GM23338 (cell line): ENCODE results near the gene PIK3R4. TPM values are rescaled to one million over a fixed set of nuclear protein-coding genes. Genes with fewer than 3 reads are reported as not detected.

Experiments
- ATAC-seq: fragments of 200-7000 bp; cut with Tn5 transposase; 3 replicates; pipeline ENCODE4 v1.9.1; 2020
- DNase-seq: peaks from one replicate; pipeline ENCODE4 v3.0.0-alpha.2; 2015; ENCODE audit warnings: low spot score
- H2AFZ ChIP-seq: fragments of 200-600 bp; sonication (generic); 2 replicates; pipeline ENCODE4 v1.8.0; 2016; ENCODE audit warnings: antibody characterized with exemption, mild to moderate bottlenecking, moderate library complexity
- H3F3A ChIP-seq: fragments of 200-600 bp; sonication (generic); replicated peaks from 2 replicates; pipeline ENCODE4 v1.8.0; 2017; ENCODE audit warnings: antibody characterized with exemption, mixed run types, low read depth
- H3K27ac ChIP-seq: fragments of 200-600 bp; sonication (generic); 2 replicates; pipeline ENCODE4 v1.6.1; 2016; ENCODE audit warnings: low read depth
- H3K27me3 ChIP-seq: fragments of 200-600 bp; sonication (generic); 2 replicates; pipeline ENCODE4 v1.8.0; 2016; ENCODE audit warnings: mild to moderate bottlenecking, mixed run types, moderate library complexity; ENCODE audit not compliant: insufficient read depth
- H3K36me3 ChIP-seq: fragments of 200-600 bp; sonication (generic); 2 replicates; pipeline ENCODE4 v1.8.0; 2016; ENCODE audit warnings: mild to moderate bottlenecking; ENCODE audit not compliant: insufficient read depth
- H3K4me1 ChIP-seq: fragments of 200-600 bp; sonication (generic); 2 replicates; pipeline ENCODE4 v1.8.0; 2016; ENCODE audit warnings: mild to moderate bottlenecking, moderate library complexity; ENCODE audit not compliant: insufficient read depth
- H3K4me2 ChIP-seq: fragments of 200-600 bp; sonication (generic); 2 replicates; pipeline ENCODE4 v1.7.1; 2017; ENCODE audit warnings: mixed run types
- H3K4me3 ChIP-seq: fragments of 200-600 bp; sonication (generic); 2 replicates; pipeline ENCODE4 v1.6.1; 2016; ENCODE audit warnings: mixed run types
- H3K79me2 ChIP-seq: fragments of 200-600 bp; sonication (generic); replicated peaks from 2 replicates; pipeline ENCODE4 v1.8.0; 2017; ENCODE audit warnings: mild to moderate bottlenecking; ENCODE audit not compliant: insufficient read depth
- H3K9me2 ChIP-seq: fragments of 200-600 bp; sonication (generic); 2 replicates; pipeline ENCODE4 v1.8.0; 2017; ENCODE audit not compliant: insufficient read depth
- H4K20me1 ChIP-seq: fragments of 200-600 bp; sonication (generic); replicated peaks from 2 replicates; pipeline ENCODE4 v1.8.0; 2017; ENCODE audit warnings: mild to moderate bottlenecking; ENCODE audit not compliant: insufficient read depth
- H3K27ac Mint-ChIP-seq: 2 replicates; pipeline ENCODE4 v1.8.0; 2020; ENCODE audit warnings: inconsistent platforms, mild to moderate bottlenecking, moderate library complexity, mixed read lengths
- H3K27me3 Mint-ChIP-seq: 3 replicates; pipeline ENCODE4 v1.8.0; 2022; ENCODE audit warnings: low read depth, mild to moderate bottlenecking, moderate library complexity, mixed read lengths, inconsistent platforms; ENCODE audit not compliant: insufficient read depth, poor library complexity
- H3K36me3 Mint-ChIP-seq: 3 replicates; pipeline ENCODE4 v1.8.0; 2021; ENCODE audit warnings: low read depth, mild to moderate bottlenecking, inconsistent platforms, moderate library complexity, mixed read lengths
- H3K4me1 Mint-ChIP-seq: 3 replicates; pipeline ENCODE4 v1.8.0; 2020; ENCODE audit warnings: mild to moderate bottlenecking, inconsistent platforms, mixed read lengths
- H3K4me3 Mint-ChIP-seq: 3 replicates; pipeline ENCODE4 v1.8.0; 2021; ENCODE audit warnings: moderate library complexity, mild to moderate bottlenecking, inconsistent platforms, mixed read lengths
- H3K9me3 Mint-ChIP-seq: 3 replicates; pipeline ENCODE4 v1.8.0; 2020; ENCODE audit warnings: moderate library complexity, mild to moderate bottlenecking, inconsistent platforms, mixed read lengths
- CREB1 ChIP-seq: fragments of 250-450 bp; sonication (Bioruptor Pico); IDR thresholded peaks from 2 replicates; pipeline ENCODE4 v1.5.0; 2020; ENCODE audit warnings: low read depth, mild to moderate bottlenecking, moderate library complexity
- EZH2 ChIP-seq: fragments of 200-600 bp; sonication (generic); IDR thresholded peaks from one replicate; pipeline ENCODE4 v1.8.0; 2017; ENCODE audit warnings: antibody characterized with exemption, mild to moderate bottlenecking, low read depth; ENCODE audit not compliant: unreplicated experiment
- EZH2phosphoT487 ChIP-seq: fragments of 200-600 bp; sonication (generic); IDR thresholded peaks from one replicate; pipeline ENCODE4 v1.8.1; 2018; ENCODE audit warnings: antibody characterized with exemption; ENCODE audit not compliant: unreplicated experiment
- JUNB ChIP-seq: IDR thresholded peaks from one replicate; pipeline ENCODE4 v1.6.1; 2016; ENCODE audit warnings: antibody characterized with exemption; ENCODE audit not compliant: unreplicated experiment
- NANOG ChIP-seq: IDR thresholded peaks from 2 replicates; pipeline ENCODE4 v1.6.1; 2016; ENCODE audit warnings: antibody characterized with exemption, borderline replicate concordance
- POLR2AphosphoS5 ChIP-seq: IDR thresholded peaks from 2 replicates; pipeline ENCODE4 v1.6.1; 2016; ENCODE audit warnings: antibody characterized with exemption, low read depth
- STAT1 ChIP-seq: IDR thresholded peaks from one replicate; pipeline ENCODE4 v1.6.1; 2016; ENCODE audit warnings: antibody characterized with exemption; ENCODE audit not compliant: unreplicated experiment
- ZNF114 ChIP-seq: fragments of 250-450 bp; sonication (Bioruptor Pico); IDR thresholded peaks from 2 replicates; pipeline ENCODE4 v1.5.0; 2020; ENCODE audit warnings: mild to moderate bottlenecking, moderate library complexity
- ZNF331 ChIP-seq: fragments of 250-450 bp; sonication (Bioruptor Pico); IDR thresholded peaks from 2 replicates; pipeline ENCODE4 v1.5.0; 2020; ENCODE audit warnings: low read depth, mild to moderate bottlenecking, moderate library complexity
- polyA plus RNA-seq: library from polyadenylated mRNA; unstranded; fragments of >200 nt; fragmentation: Nextera tagmentation; extraction: Ambion mirVana; gene quantifications from 2 replicates; pipeline ENCODE4 v1.2.1, GENCODE V29; 2016
- total RNA-seq: library from RNA; depleted of rRNA; stranded (reverse); fragments of >200 nt; shearing (Covaris generic); gene quantifications from 2 replicates; pipeline ENCODE4 v1.2.3, GENCODE V29; 2014
- TF ChIP-seq, protein P1 (sequence below): IDR thresholded peaks from one replicate; pipeline ENCODE4 v1.6.1; 2018; ENCODE audit warnings: antibody characterized with exemption; ENCODE audit not compliant: unreplicated experiment
- TF ChIP-seq, protein P2 (sequence below): fragments of 250-450 bp; sonication (Bioruptor Pico); IDR thresholded peaks from 2 replicates; pipeline ENCODE4 v1.5.0; 2020; ENCODE audit warnings: mild to moderate bottlenecking, moderate library complexity
- TF ChIP-seq, protein P3 (sequence below), 2 experiments: fragments of 200-600 bp in 1 of 2; sonication (generic) in 1 of 2; conservative IDR thresholded peaks; 2 replicates each; pipeline versions ENCODE4 v1.5.1 to v1.6.1; 2016 to 2017; ENCODE audit warnings: antibody characterized with exemption in 2 of 2, low read depth in 2 of 2, mild to moderate bottlenecking in 2 of 2, moderate library complexity in 1 of 2
- TF ChIP-seq, protein P4 (sequence below): IDR thresholded peaks from 2 replicates; pipeline ENCODE4 v1.6.1; 2016; ENCODE audit warnings: antibody characterized with exemption

Gene PIK3R4
- total and polyA plus RNA-seq, 2 experiments from 2014 or later = 48.8 to 65.1 TPM

DNA sequence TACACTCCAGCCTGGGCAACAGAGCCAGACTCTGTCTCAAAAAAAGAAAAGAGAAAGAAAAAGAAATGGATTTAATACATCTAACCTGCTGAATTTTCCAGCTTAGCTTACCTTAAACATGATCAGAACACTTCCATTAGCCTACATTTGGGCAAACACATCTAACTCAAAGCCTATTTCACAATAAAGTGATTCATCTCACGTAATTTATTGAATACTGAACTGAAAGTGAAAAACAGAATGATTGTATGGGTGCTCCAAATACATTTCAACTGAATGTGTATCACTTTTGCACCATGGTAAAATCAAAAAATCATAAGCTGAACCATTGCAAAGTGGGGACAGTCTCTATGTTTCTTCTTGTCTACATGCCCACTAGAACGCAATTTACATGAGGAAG lies 9.0 kb downstream of the PIK3R4 start:
- DNase-seq (no peak), ATAC-seq (no peak)
- Mint-ChIP-seq H3K9me3 (no peaks in the 10 kb centered on the region), H3K27me3 (no peaks in the 10 kb centered on the region), H3K4me1 (peaks cover 2% of the 10 kb centered on the region; the same call in 1 of the 3 replicates), H3K27ac (no peak overlapping the region), H3K36me3 (peaks cover 17% of the 10 kb centered on the region; the same call in 2 of the 3 replicates), H3K4me3 (no peak overlapping the region)
- TF ChIP-seq, protein P1, sequence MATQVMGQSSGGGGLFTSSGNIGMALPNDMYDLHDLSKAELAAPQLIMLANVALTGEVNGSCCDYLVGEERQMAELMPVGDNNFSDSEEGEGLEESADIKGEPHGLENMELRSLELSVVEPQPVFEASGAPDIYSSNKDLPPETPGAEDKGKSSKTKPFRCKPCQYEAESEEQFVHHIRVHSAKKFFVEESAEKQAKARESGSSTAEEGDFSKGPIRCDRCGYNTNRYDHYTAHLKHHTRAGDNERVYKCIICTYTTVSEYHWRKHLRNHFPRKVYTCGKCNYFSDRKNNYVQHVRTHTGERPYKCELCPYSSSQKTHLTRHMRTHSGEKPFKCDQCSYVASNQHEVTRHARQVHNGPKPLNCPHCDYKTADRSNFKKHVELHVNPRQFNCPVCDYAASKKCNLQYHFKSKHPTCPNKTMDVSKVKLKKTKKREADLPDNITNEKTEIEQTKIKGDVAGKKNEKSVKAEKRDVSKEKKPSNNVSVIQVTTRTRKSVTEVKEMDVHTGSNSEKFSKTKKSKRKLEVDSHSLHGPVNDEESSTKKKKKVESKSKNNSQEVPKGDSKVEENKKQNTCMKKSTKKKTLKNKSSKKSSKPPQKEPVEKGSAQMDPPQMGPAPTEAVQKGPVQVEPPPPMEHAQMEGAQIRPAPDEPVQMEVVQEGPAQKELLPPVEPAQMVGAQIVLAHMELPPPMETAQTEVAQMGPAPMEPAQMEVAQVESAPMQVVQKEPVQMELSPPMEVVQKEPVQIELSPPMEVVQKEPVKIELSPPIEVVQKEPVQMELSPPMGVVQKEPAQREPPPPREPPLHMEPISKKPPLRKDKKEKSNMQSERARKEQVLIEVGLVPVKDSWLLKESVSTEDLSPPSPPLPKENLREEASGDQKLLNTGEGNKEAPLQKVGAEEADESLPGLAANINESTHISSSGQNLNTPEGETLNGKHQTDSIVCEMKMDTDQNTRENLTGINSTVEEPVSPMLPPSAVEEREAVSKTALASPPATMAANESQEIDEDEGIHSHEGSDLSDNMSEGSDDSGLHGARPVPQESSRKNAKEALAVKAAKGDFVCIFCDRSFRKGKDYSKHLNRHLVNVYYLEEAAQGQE = no peak
- TF ChIP-seq EZH2 (no peak), ZNF114 (CRISPR knock-in tag) (no peak), JUNB (no peak), STAT1 (no peak), EZH2phosphoT487 (no peak), ZNF331 (CRISPR knock-in tag) (no peak), POLR2AphosphoS5 (no peak), NANOG (no peak), CREB1 (CRISPR knock-in tag) (no peak)
- TF ChIP-seq, protein P2, sequence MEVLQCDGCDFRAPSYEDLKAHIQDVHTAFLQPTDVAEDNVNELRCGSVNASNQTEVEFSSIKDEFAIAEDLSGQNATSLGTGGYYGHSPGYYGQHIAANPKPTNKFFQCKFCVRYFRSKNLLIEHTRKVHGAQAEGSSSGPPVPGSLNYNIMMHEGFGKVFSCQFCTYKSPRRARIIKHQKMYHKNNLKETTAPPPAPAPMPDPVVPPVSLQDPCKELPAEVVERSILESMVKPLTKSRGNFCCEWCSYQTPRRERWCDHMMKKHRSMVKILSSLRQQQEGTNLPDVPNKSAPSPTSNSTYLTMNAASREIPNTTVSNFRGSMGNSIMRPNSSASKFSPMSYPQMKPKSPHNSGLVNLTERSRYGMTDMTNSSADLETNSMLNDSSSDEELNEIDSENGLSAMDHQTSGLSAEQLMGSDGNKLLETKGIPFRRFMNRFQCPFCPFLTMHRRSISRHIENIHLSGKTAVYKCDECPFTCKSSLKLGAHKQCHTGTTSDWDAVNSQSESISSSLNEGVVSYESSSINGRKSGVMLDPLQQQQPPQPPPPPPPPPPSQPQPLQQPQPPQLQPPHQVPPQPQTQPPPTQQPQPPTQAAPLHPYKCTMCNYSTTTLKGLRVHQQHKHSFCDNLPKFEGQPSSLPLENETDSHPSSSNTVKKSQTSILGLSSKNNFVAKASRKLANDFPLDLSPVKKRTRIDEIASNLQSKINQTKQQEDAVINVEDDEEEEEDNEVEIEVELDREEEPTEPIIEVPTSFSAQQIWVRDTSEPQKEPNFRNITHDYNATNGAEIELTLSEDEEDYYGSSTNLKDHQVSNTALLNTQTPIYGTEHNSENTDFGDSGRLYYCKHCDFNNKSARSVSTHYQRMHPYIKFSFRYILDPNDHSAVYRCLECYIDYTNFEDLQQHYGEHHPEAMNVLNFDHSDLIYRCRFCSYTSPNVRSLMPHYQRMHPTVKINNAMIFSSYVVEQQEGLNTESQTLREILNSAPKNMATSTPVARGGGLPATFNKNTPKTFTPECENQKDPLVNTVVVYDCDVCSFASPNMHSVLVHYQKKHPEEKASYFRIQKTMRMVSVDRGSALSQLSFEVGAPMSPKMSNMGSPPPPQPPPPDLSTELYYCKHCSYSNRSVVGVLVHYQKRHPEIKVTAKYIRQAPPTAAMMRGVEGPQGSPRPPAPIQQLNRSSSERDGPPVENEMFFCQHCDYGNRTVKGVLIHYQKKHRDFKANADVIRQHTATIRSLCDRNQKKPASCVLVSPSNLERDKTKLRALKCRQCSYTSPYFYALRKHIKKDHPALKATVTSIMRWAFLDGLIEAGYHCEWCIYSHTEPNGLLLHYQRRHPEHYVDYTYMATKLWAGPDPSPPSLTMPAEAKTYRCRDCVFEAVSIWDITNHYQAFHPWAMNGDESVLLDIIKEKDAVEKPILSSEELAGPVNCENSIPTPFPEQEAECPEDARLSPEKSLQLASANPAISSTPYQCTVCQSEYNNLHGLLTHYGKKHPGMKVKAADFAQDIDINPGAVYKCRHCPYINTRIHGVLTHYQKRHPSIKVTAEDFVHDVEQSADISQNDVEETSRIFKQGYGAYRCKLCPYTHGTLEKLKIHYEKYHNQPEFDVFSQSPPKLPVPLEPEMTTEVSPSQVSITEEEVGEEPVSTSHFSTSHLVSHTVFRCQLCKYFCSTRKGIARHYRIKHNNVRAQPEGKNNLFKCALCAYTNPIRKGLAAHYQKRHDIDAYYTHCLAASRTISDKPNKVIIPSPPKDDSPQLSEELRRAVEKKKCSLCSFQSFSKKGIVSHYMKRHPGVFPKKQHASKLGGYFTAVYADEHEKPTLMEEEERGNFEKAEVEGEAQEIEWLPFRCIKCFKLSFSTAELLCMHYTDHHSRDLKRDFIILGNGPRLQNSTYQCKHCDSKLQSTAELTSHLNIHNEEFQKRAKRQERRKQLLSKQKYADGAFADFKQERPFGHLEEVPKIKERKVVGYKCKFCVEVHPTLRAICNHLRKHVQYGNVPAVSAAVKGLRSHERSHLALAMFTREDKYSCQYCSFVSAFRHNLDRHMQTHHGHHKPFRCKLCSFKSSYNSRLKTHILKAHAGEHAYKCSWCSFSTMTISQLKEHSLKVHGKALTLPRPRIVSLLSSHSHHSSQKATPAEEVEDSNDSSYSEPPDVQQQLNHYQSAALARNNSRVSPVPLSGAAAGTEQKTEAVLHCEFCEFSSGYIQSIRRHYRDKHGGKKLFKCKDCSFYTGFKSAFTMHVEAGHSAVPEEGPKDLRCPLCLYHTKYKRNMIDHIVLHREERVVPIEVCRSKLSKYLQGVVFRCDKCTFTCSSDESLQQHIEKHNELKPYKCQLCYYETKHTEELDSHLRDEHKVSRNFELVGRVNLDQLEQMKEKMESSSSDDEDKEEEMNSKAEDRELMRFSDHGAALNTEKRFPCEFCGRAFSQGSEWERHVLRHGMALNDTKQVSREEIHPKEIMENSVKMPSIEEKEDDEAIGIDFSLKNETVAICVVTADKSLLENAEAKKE = no peak
- TF ChIP-seq, protein P3, sequence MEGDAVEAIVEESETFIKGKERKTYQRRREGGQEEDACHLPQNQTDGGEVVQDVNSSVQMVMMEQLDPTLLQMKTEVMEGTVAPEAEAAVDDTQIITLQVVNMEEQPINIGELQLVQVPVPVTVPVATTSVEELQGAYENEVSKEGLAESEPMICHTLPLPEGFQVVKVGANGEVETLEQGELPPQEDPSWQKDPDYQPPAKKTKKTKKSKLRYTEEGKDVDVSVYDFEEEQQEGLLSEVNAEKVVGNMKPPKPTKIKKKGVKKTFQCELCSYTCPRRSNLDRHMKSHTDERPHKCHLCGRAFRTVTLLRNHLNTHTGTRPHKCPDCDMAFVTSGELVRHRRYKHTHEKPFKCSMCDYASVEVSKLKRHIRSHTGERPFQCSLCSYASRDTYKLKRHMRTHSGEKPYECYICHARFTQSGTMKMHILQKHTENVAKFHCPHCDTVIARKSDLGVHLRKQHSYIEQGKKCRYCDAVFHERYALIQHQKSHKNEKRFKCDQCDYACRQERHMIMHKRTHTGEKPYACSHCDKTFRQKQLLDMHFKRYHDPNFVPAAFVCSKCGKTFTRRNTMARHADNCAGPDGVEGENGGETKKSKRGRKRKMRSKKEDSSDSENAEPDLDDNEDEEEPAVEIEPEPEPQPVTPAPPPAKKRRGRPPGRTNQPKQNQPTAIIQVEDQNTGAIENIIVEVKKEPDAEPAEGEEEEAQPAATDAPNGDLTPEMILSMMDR (conservative IDR thresholded peaks at IDR 0.05; ENCODE audit: low read depth in 2 of 2) = no peak
- TF ChIP-seq, protein P4, sequence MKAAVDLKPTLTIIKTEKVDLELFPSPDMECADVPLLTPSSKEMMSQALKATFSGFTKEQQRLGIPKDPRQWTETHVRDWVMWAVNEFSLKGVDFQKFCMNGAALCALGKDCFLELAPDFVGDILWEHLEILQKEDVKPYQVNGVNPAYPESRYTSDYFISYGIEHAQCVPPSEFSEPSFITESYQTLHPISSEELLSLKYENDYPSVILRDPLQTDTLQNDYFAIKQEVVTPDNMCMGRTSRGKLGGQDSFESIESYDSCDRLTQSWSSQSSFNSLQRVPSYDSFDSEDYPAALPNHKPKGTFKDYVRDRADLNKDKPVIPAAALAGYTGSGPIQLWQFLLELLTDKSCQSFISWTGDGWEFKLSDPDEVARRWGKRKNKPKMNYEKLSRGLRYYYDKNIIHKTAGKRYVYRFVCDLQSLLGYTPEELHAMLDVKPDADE = no peak
- Histone ChIP-seq H3K27ac (no peak overlapping the region), H3K4me1 (no peaks in the 10 kb centered on the region), H3K27me3 (no peaks in the 10 kb centered on the region), H3F3A (no peaks in the 10 kb centered on the region), H4K20me1 (peaks cover 15% of the 10 kb centered on the region), H3K79me2 (peaks cover 75% of the 10 kb centered on the region), H3K4me3 (no peak overlapping the region), H3K4me2 (no peak overlapping the region), H2AFZ (no peak overlapping the region), H3K36me3 (peaks cover 15% of the 10 kb centered on the region; the same call in 1 of the 2 replicates), H3K9me2 (no peaks in the 10 kb centered on the region)
